Stomach (tissue), 9 donors: ENCODE results near the gene SCUBE3. TPM values are rescaled to one million over a fixed set of nuclear protein-coding genes. Genes with fewer than 3 reads are reported as not detected.

Experiments
- DNase-seq, 2 donors: peaks; one replicate each; pipeline versions ENCODE4 v3.0.0 to v3.0.0-alpha.2; 2013 to 2019
- H3K27ac ChIP-seq, 5 donors: fragments of 200-600 bp in 4 of 5; sonication (generic) in 4 of 5; one replicate each; pipeline ENCODE4 v1.5.1; 2013 to 2019; ENCODE audit warnings: mild to moderate bottlenecking in 1 of 5, moderate library complexity in 1 of 5
- H3K27me3 ChIP-seq, 3 donors: fragments of 200-600 bp; sonication (generic); one replicate each; pipeline ENCODE4 v1.5.1; 2017 to 2019; ENCODE audit warnings: mixed run types in 1 of 3
- H3K36me3 ChIP-seq, 4 donors: fragments of 200-600 bp; sonication (generic); 1 replicate in 3 of 4; 2 replicates in 1 of 4; pipeline ENCODE4 v1.5.1; 2016 to 2019
- H3K4me1 ChIP-seq, 4 donors: fragments of 200-600 bp; sonication (generic); one replicate each; pipeline ENCODE4 v1.5.1; 2016 to 2019
- H3K4me3 ChIP-seq, 4 donors: fragments of 200-600 bp; sonication (generic) in 3 of 4; one replicate each; pipeline ENCODE4 v1.5.1; 2016 to 2019; ENCODE audit warnings: mild to moderate bottlenecking in 1 of 4
- H3K9me3 ChIP-seq, 4 donors: fragments of 200-600 bp; sonication (generic); one replicate each; pipeline ENCODE4 v1.5.1; 2016 to 2019
- EP300 ChIP-seq: sonication (generic); formaldehyde crosslinking; IDR thresholded peaks from one replicate; pipeline ENCODE4 v1.6.1; 2017; ENCODE audit warnings: antibody characterized with exemption
- POLR2A ChIP-seq, 4 donors: fragments of 450-650 bp; IDR thresholded peaks; one replicate each; pipeline ENCODE4 v1.6.1; 2016; ENCODE audit warnings: antibody characterized with exemption in 4 of 4, control low read depth in 2 of 4, mild to moderate bottlenecking in 1 of 4, moderate library complexity in 1 of 4
- POLR2AphosphoS5 ChIP-seq, 3 donors: sonication (generic); formaldehyde crosslinking; IDR thresholded peaks; one replicate each; pipeline ENCODE4 v1.6.1; 2016; ENCODE audit warnings: antibody characterized with exemption in 3 of 3
- WGBS, 5 donors: extraction: QIAGEN DNeasy Blood & Tissue Kit in 3 of 5; methylation state at CpG; one replicate each; pipeline versions ENCODE4 v1.1.5 to v1.1.7; 2013 to 2018; 5-methylcytosine and 5-hydroxymethylcytosine counted together
- intact Hi-C: fragments of 100-400 bp; cut with DNase I; formaldehyde crosslinking; loops from one replicate; pipeline ENCODE4 v1.15.1; 2023; ENCODE audit warnings: low total_unique reads
- polyA plus RNA-seq, 3 donors: library from polyadenylated mRNA; stranded (reverse); fragments of 200-250 nt; gene quantifications; one replicate each; pipeline ENCODE4 v1.2.3, GENCODE V29; 2013
- total RNA-seq, 5 donors: library from RNA; depleted of rRNA; stranded (reverse); fragments of >200 nt; gene quantifications; one replicate each; pipeline versions ENCODE4 v1.1.0 to v1.2.3, GENCODE V29; 2014 to 2016
- TF ChIP-seq, protein P1 (sequence below), 7 experiments: fragments of 450-650 bp in 4 of 7; fragments of 200-600 bp in 3 of 7; sonication (generic) in 3 of 7; IDR thresholded peaks; one replicate each; pipeline ENCODE4 v1.5.1; 2016 to 2019; ENCODE audit warnings: antibody characterized with exemption in 7 of 7, control low read depth in 2 of 7, mild to moderate bottlenecking in 1 of 7
- donor health status: healthy with polysubstance abuse.
- donor health status: Bipolar disorder and iron deficiency.
- donor health status: healthy.

The SCUBE3 gene
- total and polyA plus RNA-seq, 8 donors, result 0.15 to 2.3 (median 0.31) TPM; not detected in 1

DNA sequence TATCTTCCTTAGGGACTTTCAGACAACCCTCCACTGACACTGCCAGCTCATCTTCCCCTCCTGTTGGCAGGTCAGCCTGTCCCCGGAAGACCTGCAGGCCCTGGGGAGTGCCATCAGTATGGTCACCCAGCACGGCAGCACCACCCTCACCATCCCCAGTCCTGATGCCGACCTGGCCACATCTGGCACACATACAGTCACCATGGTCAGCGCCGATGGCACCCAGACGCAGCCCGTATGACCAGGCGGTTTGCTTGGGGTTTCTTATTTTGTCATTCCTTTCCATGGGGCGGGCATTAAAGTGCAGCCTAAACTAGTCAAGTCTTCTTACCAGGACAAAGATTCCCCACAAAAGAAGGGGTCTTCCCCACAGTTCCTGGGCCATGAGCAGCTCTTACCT lies 79.9 kb downstream of the SCUBE3 start:
- no peak overlapping the region for H3K27ac ChIP-seq
- intact Hi-C loops, result no loop called here
- TF ChIP-seq POLR2A (IDR thresholded peaks at IDR 0.05), result no peak
- no peak for TF ChIP-seq EP300
- no peak for TF ChIP-seq POLR2AphosphoS5 (IDR thresholded peaks at IDR 0.05)
- TF ChIP-seq, protein P1, sequence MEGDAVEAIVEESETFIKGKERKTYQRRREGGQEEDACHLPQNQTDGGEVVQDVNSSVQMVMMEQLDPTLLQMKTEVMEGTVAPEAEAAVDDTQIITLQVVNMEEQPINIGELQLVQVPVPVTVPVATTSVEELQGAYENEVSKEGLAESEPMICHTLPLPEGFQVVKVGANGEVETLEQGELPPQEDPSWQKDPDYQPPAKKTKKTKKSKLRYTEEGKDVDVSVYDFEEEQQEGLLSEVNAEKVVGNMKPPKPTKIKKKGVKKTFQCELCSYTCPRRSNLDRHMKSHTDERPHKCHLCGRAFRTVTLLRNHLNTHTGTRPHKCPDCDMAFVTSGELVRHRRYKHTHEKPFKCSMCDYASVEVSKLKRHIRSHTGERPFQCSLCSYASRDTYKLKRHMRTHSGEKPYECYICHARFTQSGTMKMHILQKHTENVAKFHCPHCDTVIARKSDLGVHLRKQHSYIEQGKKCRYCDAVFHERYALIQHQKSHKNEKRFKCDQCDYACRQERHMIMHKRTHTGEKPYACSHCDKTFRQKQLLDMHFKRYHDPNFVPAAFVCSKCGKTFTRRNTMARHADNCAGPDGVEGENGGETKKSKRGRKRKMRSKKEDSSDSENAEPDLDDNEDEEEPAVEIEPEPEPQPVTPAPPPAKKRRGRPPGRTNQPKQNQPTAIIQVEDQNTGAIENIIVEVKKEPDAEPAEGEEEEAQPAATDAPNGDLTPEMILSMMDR (IDR thresholded peaks at IDR 0.05), result no peak
- no peak overlapping the region for H3K4me3 ChIP-seq
- no peaks in the 10 kb centered on the region for H3K27me3 ChIP-seq
- peaks cover 6 to 21% (median 16%) of the 10 kb centered on the region in 4 donors for H3K4me1 ChIP-seq
- no peaks in the 10 kb centered on the region for H3K9me3 ChIP-seq
- peaks cover 50 to 80% (median 73%) of the 10 kb centered on the region in 4 donors for H3K36me3 ChIP-seq
- WGBS, 5 donors, result 86 to 92% (median 91%) methylated on average over 9 of the region's 9 CpGs
- no peak for DNase-seq

DNA sequence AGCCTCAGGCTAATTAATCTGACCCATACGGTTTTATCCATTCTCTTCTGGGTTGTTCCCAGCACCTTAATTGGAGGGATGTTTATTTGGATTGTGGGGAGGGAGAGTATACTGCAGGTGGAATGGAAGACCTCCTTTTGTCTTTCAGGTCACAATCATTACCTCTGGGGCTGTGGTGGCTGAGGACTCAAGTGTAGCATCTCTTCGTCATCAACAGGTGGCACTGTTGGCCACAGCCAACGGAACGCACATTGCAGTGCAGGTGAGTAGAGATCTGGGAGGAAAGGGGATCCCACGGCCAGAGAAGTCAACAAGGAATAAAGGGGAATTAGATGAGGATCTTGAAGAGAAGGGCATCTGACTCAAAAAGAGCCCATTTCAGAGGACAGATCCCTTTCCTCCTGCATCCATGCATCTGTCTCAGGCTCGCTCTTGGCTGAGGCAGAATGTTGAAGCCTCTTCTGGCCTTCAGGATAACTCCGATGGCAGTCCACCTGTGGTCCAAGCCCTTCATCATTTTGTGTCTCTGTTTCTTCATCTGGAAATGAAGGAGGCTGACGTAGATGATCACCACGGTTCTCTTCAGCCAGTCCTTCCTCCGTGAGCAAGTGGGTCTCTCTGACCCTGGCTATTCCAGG lies 80.7 kb downstream of the SCUBE3 start:
- no peak for TF ChIP-seq POLR2A (IDR thresholded peaks at IDR 0.05)
- TF ChIP-seq, protein P1 (IDR thresholded peaks at IDR 0.05), result peak in 5 of 7 experiments; percentile 60 to 85 (median 65)
- no peaks in the 10 kb centered on the region for H3K27me3 ChIP-seq
- H3K4me3 ChIP-seq, result no peak overlapping the region
- H3K36me3 ChIP-seq, result peaks cover 45 to 73% (median 66%) of the 10 kb centered on the region in 4 donors
- peaks cover 6 to 28% (median 21%) of the 10 kb centered on the region in 4 donors for H3K4me1 ChIP-seq
- H3K9me3 ChIP-seq, result no peaks in the 10 kb centered on the region
- DNase-seq, result peak; percentile 56 to 80
- WGBS, 5 donors, result 53 to 66% (median 56%) methylated on average over 10 of the region's 10 CpGs
- intact Hi-C loops, result no loop called here
- H3K27ac ChIP-seq, result no peak overlapping the region

DNA sequence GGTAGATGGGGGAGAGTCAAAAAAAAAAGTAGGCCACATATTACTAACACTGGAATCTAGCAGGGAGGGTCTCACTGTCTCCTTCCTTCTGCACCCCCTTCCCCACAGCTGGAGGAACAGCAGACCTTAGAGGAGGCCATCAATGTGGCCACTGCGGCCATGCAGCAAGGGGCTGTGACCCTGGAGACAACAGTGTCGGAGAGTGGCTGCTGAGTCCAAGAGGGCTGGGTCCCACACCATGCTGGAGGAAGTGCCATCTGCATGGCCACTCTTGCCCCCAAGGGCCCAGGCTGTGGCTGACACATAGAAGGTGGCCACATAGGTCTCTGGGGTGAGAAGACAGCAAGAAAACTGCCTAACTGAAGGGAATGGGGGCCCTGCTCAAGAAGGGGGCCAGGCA lies 81.3 kb downstream of the SCUBE3 start:
- Histone ChIP-seq H3K9me3 (no peaks in the 10 kb centered on the region), H3K27me3 (no peaks in the 10 kb centered on the region), H3K27ac (no peak overlapping the region), H3K36me3 (peaks cover 41 to 67% (median 59%) of the 10 kb centered on the region in 4 donors), H3K4me3 (no peak overlapping the region), H3K4me1 (peaks cover 6 to 34% (median 26%) of the 10 kb centered on the region in 4 donors)
- TF ChIP-seq EP300 (no peak), POLR2AphosphoS5 (IDR thresholded peaks at IDR 0.05) (no peak)
- WGBS, 5 donors, result 89 to 98% (median 95%) methylated on average over 2 of the region's 2 CpGs
- intact Hi-C loops, result loop anchor here (5.0 kb wide), 1 partner anchor 157 kb away; the partner anchor contains the start of gene FANCE
- no peak for DNase-seq

DNA sequence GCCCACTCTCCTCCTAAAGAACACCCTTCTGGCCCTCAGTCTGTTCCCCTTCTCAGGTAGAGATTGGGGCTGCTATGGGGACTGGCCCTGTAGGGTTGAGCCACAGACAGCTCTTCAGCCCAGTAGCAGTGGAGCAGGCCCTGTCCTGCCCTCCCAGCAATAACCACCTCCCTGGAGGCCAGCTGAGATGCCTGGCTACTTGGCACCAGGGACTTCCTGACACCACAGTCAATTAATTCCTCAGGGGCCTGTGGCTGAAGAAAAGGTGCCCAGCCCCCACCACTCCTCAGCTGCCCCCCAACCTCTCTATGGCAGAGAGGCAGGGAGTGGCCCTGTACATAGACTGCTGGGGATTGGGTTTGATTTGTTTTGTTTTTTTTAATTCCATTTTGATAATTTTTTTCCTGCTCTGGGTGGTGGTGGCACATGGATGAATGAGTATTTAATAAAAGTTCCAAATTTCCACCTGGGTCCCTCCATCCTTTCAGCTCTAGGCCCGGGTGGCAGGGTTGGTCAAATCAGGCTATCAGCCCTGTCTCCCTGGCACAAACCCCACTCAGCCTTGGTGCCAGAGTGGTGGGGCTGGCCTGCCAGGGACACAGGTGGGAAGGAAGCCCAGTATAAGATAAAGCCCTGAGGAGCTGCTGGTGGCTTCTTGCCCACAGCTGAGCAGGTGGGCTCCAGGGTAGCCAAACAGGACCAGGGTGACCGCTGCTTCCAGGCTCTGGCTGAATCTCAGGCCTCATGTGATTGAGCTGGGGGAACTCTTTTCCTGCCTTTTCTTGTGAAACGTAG lies 82.0 kb downstream of the SCUBE3 start:
- H3K27me3 ChIP-seq, result no peaks in the 10 kb centered on the region
- peaks cover 35 to 60% (median 53%) of the 10 kb centered on the region in 4 donors for H3K36me3 ChIP-seq
- no peak overlapping the region for H3K27ac ChIP-seq
- no peak overlapping the region for H3K4me3 ChIP-seq
- WGBS, 5 donors, result 32 to 59% (median 50%) methylated on average over 2 to 3 of the region's 3 CpGs
- peaks cover 6 to 41% (median 31%) of the 10 kb centered on the region in 4 donors for H3K4me1 ChIP-seq
- no peaks in the 10 kb centered on the region for H3K9me3 ChIP-seq
- intact Hi-C loops, result loop anchor here (5.0 kb wide), 1 partner anchor 157 kb away; the partner anchor contains the start of gene FANCE
- TF ChIP-seq EP300 (no peak), POLR2AphosphoS5 (IDR thresholded peaks at IDR 0.05) (no peak), POLR2A (IDR thresholded peaks at IDR 0.05) (no peak)
- TF ChIP-seq, protein P1 (IDR thresholded peaks at IDR 0.05), result no peak
- no peak for DNase-seq
